Endothelial cell of umbilical vein (primary cell): Measurements from ENCODE around the gene MAPK8IP3. TPM values are rescaled to one million over a fixed set of nuclear protein-coding genes. Genes with fewer than 3 reads are reported as not detected.

ENCODE experiments used
- BruUV-seq: library from RNA; stranded (reverse); fragments of 400-500 nt; replicated peaks from 2 replicates; lab custom pipeline; 2021; lab: Mats Ljungman, UMichigan
- CTCF ChIA-PET: fragments of 300-600, 350-600 bp; sonication (Branson Sonifier 250); formaldehyde crosslinking; loops from one replicate; lab custom pipeline; 2021; ENCODE audit warnings: antibody characterized with exemption, inconsistent platforms; lab: Charles Lee
- POLR2A ChIA-PET: fragments of 300-600, 350-600 bp; sonication (Branson Sonifier 250); formaldehyde crosslinking; loops from one replicate; lab custom pipeline; 2021; ENCODE audit warnings: antibody characterized with exemption, inconsistent platforms; lab: Charles Lee
- DNase-seq: peaks from one replicate; pipeline ENCODE4 v3.0.0-alpha.2; 2011; ENCODE audit warnings: low read depth, low spot score
- FAIRE-seq: peaks from 2 replicates; lab custom pipeline; 2011; peaks lifted over from hg19 to GRCh38; lab: Jason Lieb, UNC
- H2AFZ ChIP-seq: 2 replicates; pipeline ENCODE4 v1.6.0; 2012; ENCODE audit warnings: low read depth, low read length, control low read depth, inconsistent platforms
- H3K27ac ChIP-seq: 2 replicates; pipeline ENCODE4 v1.5.1; 2011; ENCODE audit warnings: low read depth, mild to moderate bottlenecking, control low read depth, low read length, moderate library complexity; ENCODE audit not compliant: insufficient read depth
- H3K27me3 ChIP-seq, 2 experiments: 2 replicates each; pipeline versions ENCODE4 v1.6.0 to v1.6.1; 2011; ENCODE audit warnings: low read length in 2 of 2, mixed read lengths in 1 of 2; ENCODE audit not compliant: control insufficient read depth in 2 of 2, insufficient read depth in 2 of 2
- H3K36me3 ChIP-seq, 2 experiments: 2 replicates in 1 of 2; 3 replicates in 1 of 2; pipeline ENCODE4 v1.5.1; 2011; ENCODE audit warnings: low read length in 2 of 2, mild to moderate bottlenecking in 1 of 2, moderate library complexity in 1 of 2; ENCODE audit not compliant: control insufficient read depth in 2 of 2, insufficient read depth in 2 of 2; ENCODE audit errors: extremely low read depth in 1 of 2
- H3K4me1 ChIP-seq: 3 replicates; pipeline ENCODE4 v1.5.1; 2011; ENCODE audit warnings: mild to moderate bottlenecking, low read length; ENCODE audit not compliant: control insufficient read depth, insufficient read depth; ENCODE audit errors: extremely low read depth
- H3K4me2 ChIP-seq: 2 replicates; pipeline ENCODE4 v1.6.1; 2011; ENCODE audit warnings: low read length, control low read depth, mixed read lengths; ENCODE audit not compliant: insufficient read depth
- H3K4me3 ChIP-seq, 3 experiments: fragments of 200-600 bp in 1 of 3; sonication (generic), shearing (Covaris generic) in 1 of 3; replicated peaks in 1 of 3; 2 replicates each; pipeline ENCODE4 v1.5.1; 2011 to 2016; ENCODE audit warnings: control low read depth in 3 of 3, low read length in 3 of 3, mild to moderate bottlenecking in 2 of 3, inconsistent platforms in 1 of 3, low read depth in 1 of 3, moderate library complexity in 1 of 3; ENCODE audit not compliant: insufficient read depth in 1 of 3
- H3K79me2 ChIP-seq: 2 replicates; pipeline ENCODE4 v1.6.0; 2012; ENCODE audit warnings: low read length, inconsistent platforms; ENCODE audit not compliant: control insufficient read depth, insufficient read depth
- H3K9ac ChIP-seq: replicated peaks from 2 replicates; pipeline ENCODE3; 2011; ENCODE audit warnings: low read length, control low read depth; ENCODE audit not compliant: insufficient read depth; ENCODE audit errors: extremely low read depth
- H3K9me1 ChIP-seq: replicated peaks from 3 replicates; pipeline ENCODE4 v1.6.0; 2011; ENCODE audit warnings: mild to moderate bottlenecking, low read length; ENCODE audit not compliant: control insufficient read depth, insufficient read depth; ENCODE audit errors: extremely low read depth
- H3K9me3 ChIP-seq: replicated peaks from 2 replicates; pipeline ENCODE4 v1.5.1; 2012; ENCODE audit warnings: low read length, inconsistent platforms; ENCODE audit not compliant: control insufficient read depth, insufficient read depth
- H4K20me1 ChIP-seq: replicated peaks from 2 replicates; pipeline ENCODE3; 2011; ENCODE audit warnings: mild to moderate bottlenecking, low read length; ENCODE audit not compliant: control insufficient read depth, insufficient read depth; ENCODE audit errors: extremely low read depth
- EZH2 ChIP-seq: IDR thresholded peaks from 2 replicates; pipeline ENCODE4 v1.6.1; 2012; ENCODE audit warnings: borderline replicate concordance, low read depth, mild to moderate bottlenecking, moderate library complexity, low read length, inconsistent platforms; ENCODE audit not compliant: severe bottlenecking
- FOS ChIP-seq: IDR thresholded peaks from 2 replicates; pipeline ENCODE4 v1.6.1; 2011; ENCODE audit warnings: mild to moderate bottlenecking, low read length, moderate library complexity, borderline replicate concordance; ENCODE audit not compliant: insufficient read depth
- GATA2 ChIP-seq: IDR thresholded peaks from 2 replicates; pipeline ENCODE4 v1.7.0; 2011; ENCODE audit warnings: low read depth, mild to moderate bottlenecking, moderate library complexity, mixed read lengths, low read length; ENCODE audit not compliant: insufficient read length, insufficient read depth
- JUN ChIP-seq: IDR thresholded peaks from 2 replicates; pipeline ENCODE4 v1.6.1; 2011; ENCODE audit warnings: borderline replicate concordance, low read depth; ENCODE audit not compliant: insufficient read length, insufficient read depth
- MYC ChIP-seq: IDR thresholded peaks from one replicate; pipeline ENCODE4 v1.6.1; 2011; ENCODE audit warnings: mild to moderate bottlenecking, low read depth, low read length
- POLR2A ChIP-seq: IDR thresholded peaks from 2 replicates; pipeline ENCODE4 v1.6.1; 2012; ENCODE audit warnings: low read depth, mild to moderate bottlenecking, control low read depth, low read length
- POLR2AphosphoS5 ChIP-seq: IDR thresholded peaks from 2 replicates; pipeline ENCODE4 v1.6.1; 2012; ENCODE audit warnings: low read depth, mild to moderate bottlenecking, control low read depth, low read length, moderate library complexity; ENCODE audit not compliant: insufficient read depth
- dilution Hi-C: fragments of 300-500 bp; cut with MboI; formaldehyde crosslinking; loops from one replicate; pipeline ENCODE4 v1.15.0; 2019; ENCODE audit warnings: low sequenced_read_pairs; ENCODE audit not compliant: extremely low pct_ligation_motif_present
- intact Hi-C: fragments of 100-400 bp; cut with micrococcal nuclease; formaldehyde crosslinking; loops from one replicate; pipeline ENCODE4 v1.10.0; 2022
- polyA plus RNA-seq, 4 experiments: library from polyadenylated mRNA; depleted of rRNA in 3 of 4; stranded (reverse) in 3 of 4; unstranded in 1 of 4; fragments of >200 nt; gene quantifications; 2 replicates each; pipeline versions ENCODE4 v1.2.1 to v1.2.3, GENCODE V29; 2011 to 2012; ENCODE audit warnings: missing spikeins in 1 of 4
- total RNA-seq: library from RNA; stranded (reverse); gene quantifications from 2 replicates; pipeline ENCODE4 v1.2.3, GENCODE V29; 2021
- TF ChIP-seq, protein P1 (sequence below): IDR thresholded peaks from 2 replicates; pipeline ENCODE4 v1.6.1; 2011; ENCODE audit not compliant: insufficient read depth, insufficient read length
- TF ChIP-seq, protein P2 (sequence below), 2 donors: IDR thresholded peaks; 1 replicate in 1 of 2; 2 replicates in 1 of 2; pipeline ENCODE4 v1.5.1; 2011; ENCODE audit warnings: low read length in 2 of 2, mild to moderate bottlenecking in 2 of 2, moderate library complexity in 2 of 2, control low read depth in 1 of 2, inconsistent platforms in 1 of 2, low read depth in 1 of 2; ENCODE audit not compliant: insufficient read depth in 1 of 2; ENCODE audit errors: extremely low read depth in 1 of 2

MAPK8IP3 gene
- total and polyA plus RNA-seq, 2 donors (not counting 3 experiments of a cell fraction or from before 2014, with no cell fraction given) = 40.7 to 92.2 TPM

DNA sequence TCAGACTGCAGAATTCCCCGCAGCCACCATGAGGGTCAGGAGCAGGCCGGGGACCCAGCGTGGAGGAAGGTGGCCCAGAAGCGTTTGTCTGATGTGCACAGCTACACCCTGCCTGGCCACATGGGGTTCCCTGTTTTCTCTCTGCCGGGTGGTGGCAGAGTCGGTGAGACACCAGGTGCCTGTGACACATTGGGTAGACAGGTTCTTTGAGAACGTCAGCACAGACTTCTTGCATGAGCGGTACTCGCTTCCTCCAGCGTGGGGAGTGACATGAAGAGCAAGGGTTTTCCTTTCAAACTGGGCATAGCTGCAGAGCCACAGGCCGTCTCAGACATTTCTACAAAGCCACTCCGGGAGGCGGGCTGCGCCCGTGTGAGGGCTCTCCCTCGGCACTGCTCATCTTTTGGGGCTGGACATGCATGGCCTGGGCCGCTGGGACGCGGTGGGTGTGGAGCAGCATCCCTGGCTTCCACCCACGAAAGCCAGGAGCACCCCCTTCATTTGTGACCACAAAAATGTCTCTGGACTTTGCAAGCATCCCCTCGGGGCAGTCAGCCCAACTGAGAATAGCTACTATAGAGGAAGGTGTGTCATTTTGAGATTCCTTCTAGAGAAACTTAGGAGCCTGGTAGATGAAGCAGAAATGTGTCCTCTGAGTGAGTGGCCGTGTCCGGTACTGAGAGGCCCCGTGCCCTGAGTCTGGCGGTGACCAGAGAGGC lies 39.3 kb downstream of the MAPK8IP3 start:
- no peaks in the 10 kb centered on the region for H4K20me1 ChIP-seq
- POLR2A ChIA-PET = no interaction called here
- H3K9ac ChIP-seq = no peak overlapping the region
- H3K36me3 ChIP-seq = peaks cover 8 to 45% of the 10 kb centered on the region in 2 experiments
- FAIRE-seq (no peak), DNase-seq (no peak)
- no peaks in the 10 kb centered on the region for H3K4me1 ChIP-seq
- TF ChIP-seq JUN (no peak), POLR2A (no peak), GATA2 (no peak), EZH2 (no peak), POLR2AphosphoS5 (no peak), MYC (no peak), FOS (no peak)
- TF ChIP-seq, protein P1, sequence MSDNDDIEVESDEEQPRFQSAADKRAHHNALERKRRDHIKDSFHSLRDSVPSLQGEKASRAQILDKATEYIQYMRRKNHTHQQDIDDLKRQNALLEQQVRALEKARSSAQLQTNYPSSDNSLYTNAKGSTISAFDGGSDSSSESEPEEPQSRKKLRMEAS = no peak
- TF ChIP-seq, protein P2, sequence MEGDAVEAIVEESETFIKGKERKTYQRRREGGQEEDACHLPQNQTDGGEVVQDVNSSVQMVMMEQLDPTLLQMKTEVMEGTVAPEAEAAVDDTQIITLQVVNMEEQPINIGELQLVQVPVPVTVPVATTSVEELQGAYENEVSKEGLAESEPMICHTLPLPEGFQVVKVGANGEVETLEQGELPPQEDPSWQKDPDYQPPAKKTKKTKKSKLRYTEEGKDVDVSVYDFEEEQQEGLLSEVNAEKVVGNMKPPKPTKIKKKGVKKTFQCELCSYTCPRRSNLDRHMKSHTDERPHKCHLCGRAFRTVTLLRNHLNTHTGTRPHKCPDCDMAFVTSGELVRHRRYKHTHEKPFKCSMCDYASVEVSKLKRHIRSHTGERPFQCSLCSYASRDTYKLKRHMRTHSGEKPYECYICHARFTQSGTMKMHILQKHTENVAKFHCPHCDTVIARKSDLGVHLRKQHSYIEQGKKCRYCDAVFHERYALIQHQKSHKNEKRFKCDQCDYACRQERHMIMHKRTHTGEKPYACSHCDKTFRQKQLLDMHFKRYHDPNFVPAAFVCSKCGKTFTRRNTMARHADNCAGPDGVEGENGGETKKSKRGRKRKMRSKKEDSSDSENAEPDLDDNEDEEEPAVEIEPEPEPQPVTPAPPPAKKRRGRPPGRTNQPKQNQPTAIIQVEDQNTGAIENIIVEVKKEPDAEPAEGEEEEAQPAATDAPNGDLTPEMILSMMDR (IDR thresholded peaks at IDR 0.05; ENCODE audit: extremely low read depth in 1 of 2, insufficient read depth in 1 of 2, low read depth in 1 of 2, low read length in 2 of 2) = no peak
- no peaks in the 10 kb centered on the region for H3K27me3 ChIP-seq
- BruUV-seq = no TSS peak
- no peak overlapping the region for H3K4me3 ChIP-seq
- dilution Hi-C loops = no loop called here
- no peaks in the 10 kb centered on the region for H3K9me3 ChIP-seq
- no peak overlapping the region for H3K27ac ChIP-seq
- no peak overlapping the region for H3K4me2 ChIP-seq
- no peak overlapping the region for H2AFZ ChIP-seq
- H3K9me1 ChIP-seq = no peaks in the 10 kb centered on the region
- no peaks in the 10 kb centered on the region for H3K79me2 ChIP-seq
- intact Hi-C loops = no loop called here
- CTCF ChIA-PET = interaction anchor here (1.4 kb wide), 1 partner anchor 22 kb away, joined by 3 read pairs; no protein-coding TSS in a partner anchor
